Fibroblast of gingiva (primary cell): Measurements from ENCODE around the gene SLC17A1.

Experiments used
- DNase-seq: peaks from one replicate; pipeline ENCODE4 v3.0.0-alpha.2; 2011; ENCODE audit warnings: low read depth

SLC17A1 gene

GRCh38 chr6:25832307-25832662, 433 bp upstream of the SLC17A1 start:
- DNase-seq = no peak

GRCh38 chr6:25830458-25830857, 1.4 kb downstream of the SLC17A1 start:
- no peak for DNase-seq

GRCh38 chr6:25829375-25829774, 2.5 kb downstream of the SLC17A1 start:
- no peak for DNase-seq

- no peak for DNase-seq
Measured at GRCh38 chr6:25821341-25821740, 10.5 kb downstream of the SLC17A1 start.

GRCh38 chr6:25816252-25816651, 15.6 kb downstream of the SLC17A1 start:
- no peak for DNase-seq

- DNase-seq = no peak
Measured at GRCh38 chr6:25815194-25815593, 16.7 kb downstream of the SLC17A1 start.

- no peak for DNase-seq
Measured at GRCh38 chr6:25804804-25805203, 27.0 kb downstream of the SLC17A1 start.

- DNase-seq = no peak
Measured at GRCh38 chr6:25801436-25801835, 30.4 kb downstream of the SLC17A1 start.

GRCh38 chr6:25794784-25795183, 37.1 kb downstream of the SLC17A1 start:
- DNase-seq = no peak

- no peak for DNase-seq
Measured at GRCh38 chr6:25793970-25794369, 37.9 kb downstream of the SLC17A1 start.

- no peak for DNase-seq
Measured at GRCh38 chr6:25792016-25792415, 39.8 kb downstream of the SLC17A1 start.

GRCh38 chr6:25789475-25789874, 42.4 kb downstream of the SLC17A1 start:
- no peak for DNase-seq

- peak; percentile 45 for DNase-seq
Measured at GRCh38 chr6:25788305-25788922, 43.4 kb downstream of the SLC17A1 start.

GRCh38 chr6:25787428-25787827, 44.4 kb downstream of the SLC17A1 start:
- no peak for DNase-seq

GRCh38 chr6:25781134-25781533, 50.7 kb downstream of the SLC17A1 start:
- no peak for DNase-seq

GRCh38 chr6:25777856-25778649, 53.8 kb downstream of the SLC17A1 start:
- no peak for DNase-seq

GRCh38 chr6:25777031-25777430, 54.8 kb downstream of the SLC17A1 start:
- no peak for DNase-seq

- no peak for DNase-seq
Measured at GRCh38 chr6:25774120-25774715, 57.6 kb downstream of the SLC17A1 start.

GRCh38 chr6:25769983-25770382, 61.9 kb downstream of the SLC17A1 start:
- no peak for DNase-seq

GRCh38 chr6:25768566-25768965, 63.3 kb downstream of the SLC17A1 start:
- no peak for DNase-seq

GRCh38 chr6:25764611-25765010, 67.2 kb downstream of the SLC17A1 start:
- no peak for DNase-seq

- DNase-seq = no peak
Measured at GRCh38 chr6:25757936-25758642, 73.8 kb downstream of the SLC17A1 start.
